ENCODE results near the gene MRGPRX3.

DNA sequence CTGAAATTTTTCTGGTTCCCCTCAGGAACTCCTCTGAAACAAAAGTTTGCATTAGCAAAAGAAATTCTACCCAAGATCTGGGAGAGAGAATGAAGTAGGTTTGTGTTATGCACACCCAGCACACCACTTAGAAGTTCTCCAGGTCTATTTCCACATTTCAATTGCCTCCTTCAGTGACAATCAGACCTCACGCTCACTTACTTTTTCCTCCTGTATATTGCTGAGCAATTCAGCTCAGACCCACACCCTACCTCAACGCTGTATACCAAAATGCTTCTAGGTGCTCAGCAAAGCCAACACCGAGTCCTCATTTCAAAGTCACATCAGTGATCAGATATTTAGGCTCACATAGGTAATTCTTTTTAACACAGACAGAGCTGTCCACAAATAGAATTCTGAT lies 19.2 kb downstream of the MRGPRX3 start:
- TF ChIP-seq POLR2AphosphoS5 (IDR thresholded peaks at IDR 0.05; ENCODE audit: borderline replicate concordance, low read depth, low read length) (no peak), EZH2 (IDR thresholded peaks at IDR 0.05) (no peak), FOXP2 (optimal IDR thresholded peaks at IDR 0.05; ENCODE audit: control extremely low read depth, extremely low read length, insufficient read depth) (no peak)
